Fibroblast of skin of back (primary cell): ENCODE measurements around the gene LTB4R2.

ENCODE experiments used
- DNase-seq: peaks from one replicate; pipeline ENCODE4 v3.0.0-alpha.2; 2013

The LTB4R2 gene

DNA sequence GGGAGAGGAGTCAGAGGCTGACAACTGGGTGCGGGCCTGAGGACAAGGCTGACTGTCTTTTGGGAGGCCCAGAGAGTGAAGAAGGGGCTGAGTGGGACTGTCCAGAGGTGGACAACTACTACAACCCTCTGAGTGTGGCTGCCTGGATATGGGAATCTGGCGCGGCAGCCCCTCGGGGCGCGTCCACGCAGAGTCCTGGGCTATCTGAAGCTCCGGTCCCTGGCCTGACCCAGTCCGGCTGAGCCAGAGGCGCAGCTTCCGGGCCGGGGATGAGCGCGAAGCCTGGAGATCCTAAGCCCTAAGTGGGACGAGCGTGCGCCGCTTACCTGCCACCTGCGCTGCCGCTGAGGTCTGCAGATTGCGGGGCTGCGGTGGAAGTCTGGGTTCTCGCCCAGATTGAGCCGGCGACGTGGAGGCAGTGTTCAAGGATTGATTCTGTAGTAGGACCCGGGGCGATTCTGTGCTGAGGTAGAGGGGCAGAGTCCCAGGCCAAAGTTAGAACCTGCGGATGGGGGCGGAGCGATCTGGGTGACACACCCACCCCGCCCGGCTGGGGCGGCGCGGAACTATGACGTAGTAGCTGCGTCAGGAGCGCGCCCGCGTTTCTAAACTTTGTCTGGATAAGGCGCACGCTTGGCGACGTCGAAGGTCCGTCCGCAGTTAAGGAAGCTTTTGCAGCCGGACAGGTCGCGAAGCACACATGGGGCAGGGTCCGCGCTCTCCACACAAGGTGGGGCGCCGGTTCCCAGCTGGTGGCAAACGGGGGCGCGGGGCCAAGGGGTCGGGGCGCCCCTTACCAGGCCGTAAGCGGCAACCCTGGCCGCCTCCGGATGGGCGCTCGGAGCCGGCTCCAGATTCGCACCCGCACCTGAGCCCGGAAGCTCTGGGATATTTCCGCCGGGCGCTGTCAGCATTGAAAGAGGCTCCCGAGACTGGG lies 10.4 kb upstream of the LTB4R2 start, which contains the start of the genes DHRS1 and NOP9:
Gene DHRS1, minus strand, starts transcription at position 526 of the 937 bp plus-strand sequence. CDS start 674 bp downstream, outside the sequence.
Gene NOP9, plus strand, starts transcription at position 596 of the 937 bp plus-strand sequence. Its CDS starts 105 bp downstream, at position 701.
- peak; percentile 85 for DNase-seq

DNA sequence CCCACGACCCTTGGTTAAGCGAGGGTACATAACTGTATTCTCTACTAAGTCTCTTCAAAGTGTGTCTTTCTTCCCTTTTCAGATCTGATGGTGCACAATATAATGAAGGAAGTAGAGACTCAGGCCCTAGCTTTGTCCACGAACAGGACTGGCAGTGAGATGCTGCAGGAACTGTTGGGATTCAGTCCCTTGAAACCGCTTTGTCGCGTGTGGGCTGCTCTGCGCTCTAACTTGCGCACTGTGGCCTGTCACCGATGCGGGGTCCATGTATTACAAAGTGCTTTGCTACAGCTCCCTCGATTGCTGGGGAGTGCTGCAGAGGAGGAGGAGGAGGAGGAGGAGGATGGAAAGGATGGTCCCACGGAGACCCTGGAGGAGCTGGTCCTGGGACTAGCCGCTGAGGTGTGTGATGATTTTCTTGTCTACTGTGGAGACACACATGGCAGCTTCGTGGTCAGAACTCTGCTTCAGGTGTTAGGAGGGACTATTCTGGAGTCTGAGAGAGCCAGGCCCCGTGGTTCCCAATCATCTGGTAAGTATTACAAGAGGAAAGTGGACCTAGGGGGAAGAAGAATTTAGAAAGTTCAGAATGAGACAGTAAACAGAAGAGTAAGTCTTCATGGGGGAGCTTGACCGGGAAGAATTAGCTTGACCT lies 9.5 kb upstream of the LTB4R2 start:
- no peak for DNase-seq

DNA sequence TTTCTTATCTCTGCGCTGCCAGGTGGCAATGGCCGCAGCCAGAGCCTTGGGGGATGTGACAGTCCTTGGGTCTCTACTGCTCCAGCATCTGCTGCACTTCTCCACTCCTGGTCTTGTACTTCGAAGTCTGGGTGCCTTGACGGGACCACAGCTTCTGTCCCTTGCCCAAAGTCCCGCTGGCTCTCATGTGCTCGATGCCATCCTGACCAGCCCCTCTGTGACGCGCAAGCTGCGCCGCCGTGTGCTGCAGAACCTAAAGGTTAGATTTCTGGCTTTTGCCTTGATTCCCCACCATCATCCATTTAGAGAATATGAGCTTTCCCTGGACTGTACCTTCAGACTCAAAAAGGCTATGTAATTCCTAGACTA lies 5.9 kb upstream of the LTB4R2 start:
- no peak for DNase-seq

DNA sequence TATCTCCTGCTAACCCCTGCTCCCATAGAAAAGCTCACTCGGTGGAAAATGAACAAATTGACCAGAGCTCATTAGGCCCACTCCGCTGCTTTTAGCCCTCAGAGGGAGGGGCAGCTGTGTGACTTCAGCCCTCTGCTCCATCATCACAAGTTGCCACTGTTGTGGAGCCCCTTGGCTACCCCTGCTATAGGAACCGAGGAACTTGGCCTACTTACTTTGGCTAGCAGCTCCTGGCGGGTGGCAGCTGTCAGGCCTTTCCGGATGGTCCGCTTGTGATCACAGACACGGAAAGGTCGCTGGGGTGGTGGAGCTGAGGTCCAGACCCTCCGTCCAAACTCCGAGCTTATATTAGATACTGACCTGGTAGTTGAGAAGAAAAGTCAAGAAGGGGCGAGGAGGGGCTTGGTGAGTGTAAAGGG lies 2.8 kb upstream of the LTB4R2 start:
- DNase-seq: no peak

DNA sequence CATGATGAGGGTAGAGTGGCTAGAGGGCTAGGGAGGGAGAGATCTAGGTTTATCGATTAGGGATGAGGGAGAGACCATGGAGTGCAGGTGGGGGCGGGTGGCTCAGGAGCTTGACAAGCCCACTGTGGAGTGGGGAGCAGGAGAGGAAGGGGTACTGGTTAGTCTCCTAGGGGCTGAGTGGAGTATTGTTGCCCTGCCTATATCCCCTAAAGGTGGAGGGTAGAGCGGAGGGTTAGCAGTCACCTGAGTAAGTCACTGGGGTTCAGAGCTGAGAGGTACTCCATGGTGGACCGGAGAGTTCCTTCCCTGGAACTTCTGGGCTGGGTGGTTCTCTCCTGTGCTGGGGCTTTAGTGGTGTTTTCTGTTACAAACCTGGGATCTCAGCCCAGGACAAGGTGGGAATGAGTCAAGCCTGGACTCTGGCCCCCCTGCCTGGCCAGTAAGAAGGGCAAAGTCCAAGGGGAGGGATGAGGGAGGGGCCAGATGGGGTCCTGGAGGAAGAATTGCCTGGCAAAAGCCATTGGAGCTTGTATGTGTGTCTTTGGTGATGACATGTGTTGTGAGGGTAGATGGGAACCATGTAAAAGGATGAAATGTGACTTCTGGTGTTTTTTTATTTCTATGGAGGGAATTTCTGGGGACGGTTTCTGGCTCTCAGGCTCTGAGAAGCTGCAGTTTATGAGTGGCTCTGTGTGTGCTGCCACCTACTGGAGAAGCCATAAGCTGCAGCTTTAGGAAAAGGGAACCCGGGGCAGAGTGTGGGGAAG lies 2.2 kb upstream of the LTB4R2 start, which contains the start of gene CIDEB:
Gene CIDEB, minus strand, starts transcription at position 403 of the 767 bp plus-strand sequence. Its CDS starts 119 bp downstream, at position 284.
- DNase-seq: peak; percentile 56

DNA sequence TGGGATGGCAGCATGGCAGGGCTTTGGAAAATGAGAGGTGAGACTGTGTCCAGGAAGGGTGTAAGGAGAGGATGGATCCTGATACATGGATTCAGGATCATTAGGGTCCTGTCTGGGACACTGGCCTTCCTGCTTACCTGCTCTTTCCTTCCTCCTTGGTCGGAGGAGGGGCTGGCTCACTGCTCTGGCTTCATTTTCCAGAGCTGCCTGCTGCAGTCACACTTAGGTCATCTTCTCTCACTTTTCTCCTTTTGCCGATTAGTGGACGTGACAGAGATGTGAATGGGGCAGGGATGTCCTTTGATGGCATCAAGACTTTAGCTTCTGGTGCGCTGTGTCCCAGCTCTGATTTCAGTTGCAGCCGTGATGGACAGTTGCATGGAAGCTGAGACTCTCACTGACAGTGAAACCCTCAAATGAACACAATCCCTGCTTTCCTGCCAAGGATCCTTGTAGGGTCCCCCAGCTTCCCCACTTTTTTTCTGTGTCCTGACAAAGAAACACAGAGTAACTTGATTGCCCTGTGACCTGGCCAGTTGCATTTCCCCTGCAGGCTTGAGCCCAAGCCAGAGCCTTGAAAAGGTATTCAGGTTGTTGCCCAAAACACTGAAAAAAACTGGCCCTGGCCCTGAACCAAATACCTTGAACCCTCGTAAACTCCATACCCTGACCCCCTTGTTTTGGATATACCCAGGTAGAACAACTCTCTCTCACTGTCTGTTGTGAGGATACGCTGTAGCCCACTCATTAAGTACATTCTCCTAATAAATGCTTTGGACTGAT lies 1.4 kb upstream of the LTB4R2 start:
- DNase-seq: no peak

DNA sequence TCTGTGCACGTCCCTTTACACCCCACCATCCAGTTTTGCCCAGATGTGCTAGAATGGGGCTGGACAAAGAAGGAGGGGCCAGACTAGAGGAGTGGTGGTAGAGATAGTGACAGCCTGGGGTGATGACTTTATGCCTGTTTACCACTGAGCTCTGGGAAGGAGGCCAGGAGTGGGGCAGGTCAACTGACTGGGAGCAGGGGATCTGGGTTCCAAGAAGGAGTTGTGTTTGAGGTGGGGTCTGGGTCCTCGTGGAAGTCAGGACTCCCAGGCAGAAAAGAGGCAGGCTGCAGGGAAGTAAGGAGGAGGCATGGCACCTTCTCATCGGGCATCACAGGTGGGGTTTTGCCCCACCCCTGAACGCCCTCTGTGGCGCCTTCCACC lies 315 bp downstream of the LTB4R2 start:
- no peak for DNase-seq

DNA sequence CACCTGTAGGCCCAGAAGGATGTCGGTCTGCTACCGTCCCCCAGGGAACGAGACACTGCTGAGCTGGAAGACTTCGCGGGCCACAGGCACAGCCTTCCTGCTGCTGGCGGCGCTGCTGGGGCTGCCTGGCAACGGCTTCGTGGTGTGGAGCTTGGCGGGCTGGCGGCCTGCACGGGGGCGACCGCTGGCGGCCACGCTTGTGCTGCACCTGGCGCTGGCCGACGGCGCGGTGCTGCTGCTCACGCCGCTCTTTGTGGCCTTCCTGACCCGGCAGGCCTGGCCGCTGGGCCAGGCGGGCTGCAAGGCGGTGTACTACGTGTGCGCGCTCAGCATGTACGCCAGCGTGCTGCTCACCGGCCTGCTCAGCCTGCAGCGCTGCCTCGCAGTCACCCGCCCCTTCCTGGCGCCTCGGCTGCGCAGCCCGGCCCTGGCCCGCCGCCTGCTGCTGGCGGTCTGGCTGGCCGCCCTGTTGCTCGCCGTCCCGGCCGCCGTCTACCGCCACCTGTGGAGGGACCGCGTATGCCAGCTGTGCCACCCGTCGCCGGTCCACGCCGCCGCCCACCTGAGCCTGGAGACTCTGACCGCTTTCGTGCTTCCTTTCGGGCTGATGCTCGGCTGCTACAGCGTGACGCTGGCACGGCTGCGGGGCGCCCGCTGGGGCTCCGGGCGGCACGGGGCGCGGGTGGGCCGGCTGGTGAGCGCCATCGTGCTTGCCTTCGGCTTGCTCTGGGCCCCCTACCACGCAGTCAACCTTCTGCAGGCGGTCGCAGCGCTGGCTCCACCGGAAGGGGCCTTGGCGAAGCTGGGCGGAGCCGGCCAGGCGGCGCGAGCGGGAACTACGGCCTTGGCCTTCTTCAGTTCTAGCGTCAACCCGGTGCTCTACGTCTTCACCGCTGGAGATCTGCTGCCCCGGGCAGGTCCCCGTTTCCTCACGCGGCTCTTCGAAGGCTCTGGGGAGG lies 985 bp downstream of the LTB4R2 start, which contains the start of gene LTB4R:
Gene LTB4R, plus strand, starts transcription at position 857 of the 959 bp plus-strand sequence. CDS start 4,150 bp downstream, outside the sequence.
- peak; percentile 67 for DNase-seq

DNA sequence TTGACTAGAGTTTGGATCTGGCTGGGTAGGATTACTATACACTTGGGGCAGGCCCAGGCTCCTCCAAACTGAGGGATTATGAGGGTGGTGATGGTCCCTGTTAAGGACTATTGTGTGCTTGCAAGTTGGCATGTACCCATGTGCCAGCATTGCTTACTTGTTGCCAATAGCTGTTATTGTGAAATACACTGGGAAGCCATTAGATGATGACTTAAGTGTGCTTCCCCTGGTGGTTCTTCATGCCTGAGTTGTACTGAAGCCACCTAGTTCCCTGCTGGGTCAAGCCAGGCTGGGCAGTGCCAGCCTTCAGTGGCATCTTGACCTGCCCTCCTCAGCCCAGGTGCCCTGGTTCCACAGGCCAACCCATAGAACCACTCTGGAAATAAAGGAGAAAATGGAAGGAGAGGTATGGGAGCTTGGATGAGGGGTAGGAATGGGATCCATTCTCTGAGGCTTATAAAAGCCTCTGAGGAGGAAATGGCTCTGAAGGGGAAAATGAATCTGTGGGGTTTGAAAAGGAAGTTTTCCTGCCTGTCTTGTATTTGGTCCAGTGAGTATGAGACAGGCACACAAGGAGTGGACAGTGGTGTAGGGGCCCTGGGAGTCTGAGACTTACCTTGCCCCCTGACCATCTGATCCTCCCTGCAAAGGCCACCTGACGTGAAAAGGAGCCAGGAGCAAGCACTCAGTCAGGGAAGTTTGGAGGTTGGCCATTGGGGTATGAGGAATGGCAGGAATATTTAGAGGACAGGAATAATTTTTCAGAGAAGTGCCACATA lies 2.1 kb downstream of the LTB4R2 start:
- DNase-seq: no peak

DNA sequence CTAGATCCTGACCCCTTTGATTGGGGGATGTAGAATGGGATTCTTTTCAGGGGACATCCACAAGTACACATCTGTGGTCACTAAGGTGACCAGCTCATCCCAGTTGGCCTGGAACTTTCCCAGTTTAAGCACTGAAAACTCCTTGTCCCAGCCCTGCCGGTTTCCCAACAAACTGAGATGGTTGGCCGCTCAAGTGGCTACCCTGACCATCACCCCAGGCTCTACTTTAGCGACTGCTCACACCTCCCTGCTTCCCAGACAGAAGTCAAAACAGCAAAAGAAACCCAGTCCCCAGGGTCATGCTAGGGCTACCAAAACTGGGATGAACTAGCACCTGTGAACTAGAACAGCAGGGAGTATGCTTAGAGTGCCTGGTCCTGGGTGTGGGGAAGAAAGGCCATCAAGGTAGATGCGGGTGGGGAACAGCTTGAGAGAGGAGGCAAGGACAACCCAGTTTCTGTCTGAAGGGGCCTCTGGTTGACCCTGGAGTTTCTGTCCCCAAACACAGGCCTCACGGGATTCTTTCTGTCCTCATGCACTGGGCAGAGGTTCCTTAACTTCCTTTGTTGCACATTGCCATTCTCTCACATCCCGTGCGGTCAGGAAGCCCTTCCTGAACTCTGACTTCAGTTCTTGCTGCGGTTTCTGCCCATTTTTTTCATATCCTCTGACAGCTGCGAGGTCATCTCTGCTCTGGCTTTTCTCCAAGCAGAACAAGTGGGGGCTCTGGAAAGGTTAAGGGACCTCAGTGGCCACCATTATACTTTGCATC lies 3.0 kb downstream of the LTB4R2 start:
- no peak for DNase-seq

DNA sequence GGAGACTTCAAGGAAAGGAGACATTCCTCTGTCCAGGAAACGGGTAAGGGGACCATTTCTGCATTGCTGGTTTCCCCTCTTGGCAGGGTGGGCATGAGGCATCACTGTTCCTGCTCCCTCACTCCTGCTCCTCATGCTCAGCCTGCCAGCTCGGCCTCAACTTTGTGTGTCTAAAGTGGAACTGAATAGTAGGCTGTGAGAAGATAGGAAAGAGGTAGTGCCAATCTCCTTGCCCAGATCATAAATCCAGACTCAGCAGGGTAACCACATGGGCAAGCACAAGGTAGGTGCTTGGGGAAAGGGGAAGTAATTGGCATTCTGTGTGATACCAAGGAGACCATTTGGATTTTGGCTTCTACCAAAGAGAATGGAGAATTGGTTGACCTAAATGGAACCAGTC lies 4.0 kb downstream of the LTB4R2 start:
- no peak for DNase-seq

DNA sequence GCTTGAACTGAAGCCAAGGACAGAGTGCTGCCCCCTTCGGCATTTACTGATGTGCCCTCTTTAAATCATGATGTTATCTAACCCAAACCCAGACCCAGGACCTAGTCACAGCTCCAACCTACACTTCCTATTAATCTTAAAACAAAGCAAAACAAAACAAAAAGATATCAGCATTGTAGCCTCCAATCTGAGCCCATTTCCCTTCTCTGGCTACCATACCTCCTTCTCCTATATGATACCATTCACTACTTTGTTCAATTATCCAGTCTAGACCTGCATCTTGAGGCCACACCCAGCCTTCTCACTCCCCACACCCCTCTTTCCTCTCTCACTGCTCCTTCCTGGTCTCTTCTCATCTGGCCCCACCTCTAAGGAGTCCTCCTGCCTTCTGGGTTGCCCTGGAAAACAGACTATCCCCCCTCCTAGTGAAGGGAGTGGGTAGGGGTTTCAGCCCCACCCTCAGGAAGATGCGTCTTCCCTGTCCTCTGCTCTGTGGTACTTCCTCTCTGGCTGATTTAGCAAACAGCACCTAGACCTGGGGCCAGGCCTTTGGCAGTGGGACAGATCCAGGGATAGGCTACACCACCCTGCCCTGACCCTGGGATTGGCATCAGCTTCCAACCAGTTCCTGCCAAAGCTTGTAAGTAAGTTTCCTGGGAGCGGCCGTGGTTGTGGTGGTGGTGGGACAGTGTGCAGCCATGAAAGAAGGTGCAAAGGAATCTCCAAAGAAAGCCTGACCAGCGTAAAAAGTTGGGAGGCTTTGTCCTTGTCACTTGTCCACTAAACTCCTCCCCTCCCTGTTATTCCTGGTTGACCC lies 4.6 kb downstream of the LTB4R2 start:
- no peak for DNase-seq

DNA sequence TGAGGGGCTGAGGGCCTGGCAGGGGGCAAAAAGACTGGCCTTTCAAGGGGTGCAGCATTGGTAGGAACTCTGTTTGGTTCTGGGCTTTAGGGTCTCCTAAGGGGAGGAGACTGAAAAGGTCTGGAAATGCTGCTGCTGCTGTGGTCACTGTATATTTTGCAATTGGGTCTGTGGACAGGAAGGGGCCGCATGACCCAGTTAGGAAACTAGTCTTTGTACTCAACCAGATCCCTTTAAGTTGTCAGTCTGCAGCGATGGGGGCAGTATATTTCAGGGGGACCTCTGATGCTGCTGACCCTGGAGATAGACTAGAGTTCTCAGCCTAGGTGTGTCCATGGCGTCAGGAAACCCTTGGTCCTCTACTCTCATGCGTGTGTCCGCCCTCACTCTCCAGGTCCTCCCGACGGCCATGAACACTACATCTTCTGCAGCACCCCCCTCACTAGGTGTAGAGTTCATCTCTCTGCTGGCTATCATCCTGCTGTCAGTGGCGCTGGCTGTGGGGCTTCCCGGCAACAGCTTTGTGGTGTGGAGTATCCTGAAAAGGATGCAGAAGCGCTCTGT lies 5.4 kb downstream of the LTB4R2 start:
- no peak for DNase-seq

DNA sequence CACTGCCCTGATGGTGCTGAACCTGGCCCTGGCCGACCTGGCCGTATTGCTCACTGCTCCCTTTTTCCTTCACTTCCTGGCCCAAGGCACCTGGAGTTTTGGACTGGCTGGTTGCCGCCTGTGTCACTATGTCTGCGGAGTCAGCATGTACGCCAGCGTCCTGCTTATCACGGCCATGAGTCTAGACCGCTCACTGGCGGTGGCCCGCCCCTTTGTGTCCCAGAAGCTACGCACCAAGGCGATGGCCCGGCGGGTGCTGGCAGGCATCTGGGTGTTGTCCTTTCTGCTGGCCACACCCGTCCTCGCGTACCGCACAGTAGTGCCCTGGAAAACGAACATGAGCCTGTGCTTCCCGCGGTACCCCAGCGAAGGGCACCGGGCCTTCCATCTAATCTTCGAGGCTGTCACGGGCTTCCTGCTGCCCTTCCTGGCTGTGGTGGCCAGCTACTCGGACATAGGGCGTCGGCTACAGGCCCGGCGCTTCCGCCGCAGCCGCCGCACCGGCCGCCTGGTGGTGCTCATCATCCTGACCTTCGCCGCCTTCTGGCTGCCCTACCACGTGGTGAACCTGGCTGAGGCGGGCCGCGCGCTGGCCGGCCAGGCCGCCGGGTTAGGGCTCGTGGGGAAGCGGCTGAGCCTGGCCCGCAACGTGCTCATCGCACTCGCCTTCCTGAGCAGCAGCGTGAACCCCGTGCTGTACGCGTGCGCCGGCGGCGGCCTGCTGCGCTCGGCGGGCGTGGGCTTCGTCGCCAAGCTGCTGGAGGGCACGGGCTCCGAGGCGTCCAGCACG lies 6.1 kb downstream of the LTB4R2 start:
- peak; percentile 24 for DNase-seq

DNA sequence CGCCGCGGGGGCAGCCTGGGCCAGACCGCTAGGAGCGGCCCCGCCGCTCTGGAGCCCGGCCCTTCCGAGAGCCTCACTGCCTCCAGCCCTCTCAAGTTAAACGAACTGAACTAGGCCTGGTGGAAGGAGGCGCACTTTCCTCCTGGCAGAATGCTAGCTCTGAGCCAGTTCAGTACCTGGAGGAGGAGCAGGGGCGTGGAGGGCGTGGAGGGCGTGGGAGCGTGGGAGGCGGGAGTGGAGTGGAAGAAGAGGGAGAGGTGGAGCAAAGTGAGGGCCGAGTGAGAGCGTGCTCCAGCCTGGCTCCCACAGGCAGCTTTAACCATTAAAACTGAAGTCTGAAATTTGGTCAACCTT lies 6.6 kb downstream of the LTB4R2 start:
- no peak for DNase-seq

DNA sequence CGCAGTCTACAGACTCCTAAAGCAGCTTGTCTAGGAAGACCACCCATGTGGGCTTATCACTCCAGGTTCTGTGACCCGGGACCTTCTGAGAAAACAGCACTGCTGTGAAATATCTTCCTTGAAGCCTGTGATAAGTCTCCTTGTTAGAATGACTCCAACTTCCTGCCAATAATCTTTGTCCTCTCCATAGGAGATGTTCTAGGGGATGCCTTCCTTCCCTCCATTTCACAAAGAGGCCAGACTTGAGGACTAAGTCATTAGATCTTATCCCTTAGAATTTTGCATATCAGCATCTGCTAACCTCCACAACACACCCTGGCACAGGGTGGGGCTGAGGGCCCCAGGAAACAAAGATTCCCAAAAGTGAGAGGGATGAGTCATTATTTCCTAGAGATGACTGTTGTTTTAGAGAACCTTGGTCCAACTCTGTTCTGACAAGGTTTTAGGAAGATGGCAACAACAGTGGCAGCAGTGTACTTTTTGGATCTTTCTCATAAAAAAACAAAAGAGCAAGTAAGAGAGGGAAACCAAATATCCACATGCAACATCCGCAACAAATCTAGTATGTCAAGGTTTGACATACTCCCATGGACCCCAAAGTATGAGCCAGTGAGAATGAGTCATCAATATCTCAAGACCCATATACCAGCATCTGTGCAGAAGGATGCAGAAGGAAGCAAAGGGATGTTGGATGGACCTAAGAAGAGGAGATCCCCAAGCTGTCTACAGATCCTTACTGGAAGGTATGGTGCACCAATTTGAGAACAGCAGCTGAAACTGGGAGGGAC lies 7.4 kb downstream of the LTB4R2 start:
- DNase-seq: peak; percentile 44
